ENCODE results near the gene PECR. TPM values are rescaled to one million over a fixed set of nuclear protein-coding genes. Genes with fewer than 3 reads are reported as not detected.

PECR gene
- total and polyA plus RNA-seq, 4 donors, result 10.6 to 25.9 (median 13.4) TPM

DNA sequence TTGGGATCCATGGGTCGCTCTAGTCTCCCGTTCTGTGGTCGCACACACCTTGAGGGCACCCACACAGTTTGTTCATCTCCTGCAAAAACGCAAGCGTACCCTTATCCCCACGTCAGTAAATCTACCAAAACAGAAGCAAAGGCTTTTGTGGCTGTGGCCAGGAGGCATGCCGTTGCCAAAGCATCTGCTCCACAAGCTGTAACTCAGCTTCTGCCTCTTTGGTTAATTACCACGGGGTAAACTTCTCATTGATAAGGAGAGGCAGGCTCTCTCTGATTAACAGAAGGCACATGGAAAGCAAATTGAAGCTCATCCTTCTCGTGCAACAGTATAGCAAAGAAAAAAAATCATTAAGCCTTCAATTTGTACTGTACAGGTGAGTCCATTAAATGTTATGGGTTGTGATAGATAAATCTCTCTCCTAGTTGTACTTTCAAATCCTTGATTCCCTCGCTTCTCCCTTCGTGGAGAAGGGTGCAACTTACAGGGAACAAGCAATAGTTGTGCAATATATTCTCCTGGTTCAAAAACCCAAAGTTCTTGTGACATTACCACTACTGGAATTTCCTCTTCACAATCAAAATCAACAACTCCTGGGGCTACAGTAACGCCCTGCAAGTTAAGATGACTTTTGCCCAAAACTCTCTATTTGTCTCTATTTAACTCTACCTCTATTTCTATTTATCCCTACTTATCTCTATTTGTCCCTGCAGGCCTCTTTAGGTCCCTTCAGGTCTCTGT, 10.3 kb downstream of the PECR start:
- WGBS, 2 donors, result 78 to 82% methylated on average over 12 of the region's 12 CpGs
- H3K36me3 ChIP-seq (ENCODE audit: control insufficient read depth in 4 of 4, insufficient read depth in 4 of 4, low read length in 4 of 4), result peaks cover 0 to 3% (median 2%) of the 10 kb centered on the region in 4 donors
- TF ChIP-seq, protein P1, sequence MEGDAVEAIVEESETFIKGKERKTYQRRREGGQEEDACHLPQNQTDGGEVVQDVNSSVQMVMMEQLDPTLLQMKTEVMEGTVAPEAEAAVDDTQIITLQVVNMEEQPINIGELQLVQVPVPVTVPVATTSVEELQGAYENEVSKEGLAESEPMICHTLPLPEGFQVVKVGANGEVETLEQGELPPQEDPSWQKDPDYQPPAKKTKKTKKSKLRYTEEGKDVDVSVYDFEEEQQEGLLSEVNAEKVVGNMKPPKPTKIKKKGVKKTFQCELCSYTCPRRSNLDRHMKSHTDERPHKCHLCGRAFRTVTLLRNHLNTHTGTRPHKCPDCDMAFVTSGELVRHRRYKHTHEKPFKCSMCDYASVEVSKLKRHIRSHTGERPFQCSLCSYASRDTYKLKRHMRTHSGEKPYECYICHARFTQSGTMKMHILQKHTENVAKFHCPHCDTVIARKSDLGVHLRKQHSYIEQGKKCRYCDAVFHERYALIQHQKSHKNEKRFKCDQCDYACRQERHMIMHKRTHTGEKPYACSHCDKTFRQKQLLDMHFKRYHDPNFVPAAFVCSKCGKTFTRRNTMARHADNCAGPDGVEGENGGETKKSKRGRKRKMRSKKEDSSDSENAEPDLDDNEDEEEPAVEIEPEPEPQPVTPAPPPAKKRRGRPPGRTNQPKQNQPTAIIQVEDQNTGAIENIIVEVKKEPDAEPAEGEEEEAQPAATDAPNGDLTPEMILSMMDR (IDR thresholded peaks at IDR 0.05; ENCODE audit: control extremely low read depth, extremely low read depth), result no peak
- no peak overlapping the region for H3K9ac ChIP-seq (ENCODE audit: insufficient read depth in 1 of 2, low read length in 2 of 2)
- ATAC-seq (ENCODE audit: insufficient read depth, low FRiP score) (no peak), DNase-seq (no peak)
- H3K9me3 ChIP-seq (ENCODE audit: control insufficient read depth in 4 of 4, insufficient read depth in 3 of 4, low read length in 3 of 4), result no peaks in the 10 kb centered on the region
- H3K27ac ChIP-seq (ENCODE audit: low read depth in 1 of 2, low read length in 1 of 2), result no peak overlapping the region
- no peaks in the 10 kb centered on the region for H3K4me1 ChIP-seq (ENCODE audit: control insufficient read depth in 5 of 5, insufficient read depth in 5 of 5, low read length in 5 of 5)
- no peak overlapping the region for H3K4me3 ChIP-seq
- no peaks in the 10 kb centered on the region for H3K27me3 ChIP-seq (ENCODE audit: control insufficient read depth in 3 of 3, insufficient read depth in 3 of 3, low read length in 2 of 3)

DNA sequence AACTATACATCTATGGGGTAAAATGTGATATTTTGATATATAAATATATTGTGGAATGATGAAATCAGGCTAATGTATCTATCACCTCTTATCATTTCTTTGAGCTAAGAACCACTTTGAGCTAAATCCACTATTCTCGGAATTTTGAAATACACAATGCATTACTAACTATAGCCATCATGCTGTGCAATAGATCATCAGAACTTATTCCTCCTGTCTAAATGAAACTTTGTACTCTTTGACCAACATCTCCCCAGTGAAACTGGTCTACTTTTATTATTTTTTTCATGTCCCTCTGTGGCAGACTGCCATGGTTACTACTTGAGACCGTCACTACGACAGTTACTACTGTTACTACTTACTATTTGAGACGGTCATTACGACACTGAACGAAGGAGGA, 11.4 kb downstream of the PECR start:
- Histone ChIP-seq H3K9ac (ENCODE audit: insufficient read depth in 1 of 2, low read length in 2 of 2) (no peak overlapping the region), H3K27me3 (ENCODE audit: control insufficient read depth in 3 of 3, insufficient read depth in 3 of 3, low read length in 2 of 3) (no peaks in the 10 kb centered on the region), H3K9me3 (ENCODE audit: control insufficient read depth in 4 of 4, insufficient read depth in 3 of 4, low read length in 3 of 4) (no peaks in the 10 kb centered on the region), H3K4me3 (no peak overlapping the region), H3K4me1 (ENCODE audit: control insufficient read depth in 5 of 5, insufficient read depth in 5 of 5, low read length in 5 of 5) (no peaks in the 10 kb centered on the region), H3K36me3 (ENCODE audit: control insufficient read depth in 4 of 4, insufficient read depth in 4 of 4, low read length in 4 of 4) (peaks cover 4 to 6% (median 6%) of the 10 kb centered on the region in 4 donors), H3K27ac (ENCODE audit: low read depth in 1 of 2, low read length in 1 of 2) (no peak overlapping the region)
- ATAC-seq (ENCODE audit: insufficient read depth, low FRiP score), result no peak
- 74 to 79% methylated on average over 6 of the region's 6 CpGs for WGBS, 2 donors
- no peak for DNase-seq
- TF ChIP-seq, protein P1 (IDR thresholded peaks at IDR 0.05; ENCODE audit: control extremely low read depth, extremely low read depth), result no peak

DNA sequence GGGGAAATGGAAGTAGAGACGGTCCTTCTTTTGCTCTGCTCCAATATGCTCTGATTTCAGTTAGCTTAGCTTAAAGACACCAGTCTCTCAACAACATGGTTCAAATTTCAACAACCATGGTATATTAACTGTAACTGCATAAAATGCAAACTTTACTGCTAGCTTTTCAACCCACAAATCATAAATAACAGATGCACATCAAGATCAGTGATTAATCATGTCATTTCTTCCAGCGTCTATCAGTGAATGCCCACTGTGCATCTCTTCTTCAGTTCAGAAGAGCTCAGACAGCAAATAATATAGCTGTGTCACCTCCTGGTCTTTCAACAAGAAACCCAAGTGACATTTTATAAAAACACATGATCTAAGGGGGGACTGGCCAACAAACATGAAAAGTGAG, 12.6 kb downstream of the PECR start:
- TF ChIP-seq, protein P1 (IDR thresholded peaks at IDR 0.05; ENCODE audit: control extremely low read depth, extremely low read depth), result no peak
- Histone ChIP-seq H3K9ac (ENCODE audit: insufficient read depth in 1 of 2, low read length in 2 of 2) (no peak overlapping the region), H3K27me3 (ENCODE audit: control insufficient read depth in 3 of 3, insufficient read depth in 3 of 3, low read length in 2 of 3) (no peaks in the 10 kb centered on the region), H3K27ac (ENCODE audit: low read depth in 1 of 2, low read length in 1 of 2) (no peak overlapping the region), H3K9me3 (ENCODE audit: control insufficient read depth in 4 of 4, insufficient read depth in 3 of 4, low read length in 3 of 4) (no peaks in the 10 kb centered on the region), H3K4me3 (no peak overlapping the region), H3K4me1 (ENCODE audit: control insufficient read depth in 5 of 5, insufficient read depth in 5 of 5, low read length in 5 of 5) (no peaks in the 10 kb centered on the region), H3K36me3 (ENCODE audit: control insufficient read depth in 4 of 4, insufficient read depth in 4 of 4, low read length in 4 of 4) (peaks cover 5 to 6% (median 6%) of the 10 kb centered on the region in 4 donors)
- WGBS, 2 donors, result 94 to 95% methylated on average over 2 of the region's 2 CpGs
- ATAC-seq (ENCODE audit: insufficient read depth, low FRiP score) (no peak), DNase-seq (no peak)
